H1 (cell line): ENCODE data around the gene ARNT2. TPM values are rescaled to one million over a fixed set of nuclear protein-coding genes. Genes with fewer than 3 reads are reported as not detected.

ENCODE experiments used
- CBX5 ChIP-seq: fragments of 300-800, 300-1000 bp; sonication (generic); IDR thresholded peaks from 2 replicates; pipeline ENCODE4 v1.7.1; 2016; ENCODE audit warnings: antibody characterized with exemption, low read length, low read depth
- CHD7 ChIP-seq: fragments of 300-600 bp; sonication (generic); IDR thresholded peaks from 2 replicates; pipeline ENCODE4 v1.7.1; 2012; ENCODE audit warnings: low read length, moderate library complexity, mild to moderate bottlenecking, inconsistent platforms; ENCODE audit not compliant: insufficient replicate concordance
- EGR1 ChIP-seq: IDR thresholded peaks from 2 replicates; pipeline ENCODE4 v1.6.1; 2011; ENCODE audit warnings: low read depth, low read length, borderline replicate concordance
- GTF2F1 ChIP-seq: IDR thresholded peaks from 2 replicates; pipeline ENCODE4 v1.6.1; 2012; ENCODE audit warnings: low read depth, low read length, improper control_type of control experiment, borderline replicate concordance
- MAX ChIP-seq: IDR thresholded peaks from 2 replicates; pipeline ENCODE4 v1.6.1; 2012; ENCODE audit warnings: inconsistent platforms
- POU5F1 ChIP-seq: IDR thresholded peaks from 2 replicates; pipeline ENCODE4 v1.6.1; 2011; ENCODE audit warnings: low read depth, mild to moderate bottlenecking, low read length, moderate library complexity
- polyA plus RNA-seq, 7 experiments: library from polyadenylated mRNA; depleted of rRNA in 3 of 7; stranded (reverse) in 5 of 7; unstranded in 2 of 7; fragments of >200 nt in 5 of 7; fragments of 200-250 nt in 2 of 7; gene quantifications; 1 replicate in 5 of 7; 2 replicates in 1 of 7; 4 replicates in 1 of 7; pipeline versions ENCODE4 v1.2.1 to v1.2.3, GENCODE V29; 2011 to 2013; ENCODE audit warnings: missing spikeins in 2 of 7, mixed read lengths in 2 of 7
- total RNA-seq: library from RNA; stranded (reverse); fragmentation: NEBNext Ultra II Directional; extraction: Animal tissue kit (Norgen Biotek cat#: 25700); gene quantifications from 2 replicates; pipeline ENCODE4 v1.2.1, GENCODE V29; 2021

Gene ARNT2
- total and polyA plus RNA-seq, 2 of the 8 experiments (the other 6 are each of a cell fraction or from before 2014, with no cell fraction given) = 9.5 to 14.6 TPM

GRCh38 chr15:80473286-80474223 is 69.4 kb downstream of the ARNT2 start (continued):
- no peak for TF ChIP-seq CHD7
- no peak for TF ChIP-seq EGR1
- no peak for TF ChIP-seq GTF2F1
- no peak for TF ChIP-seq POU5F1
- no peak for TF ChIP-seq CBX5
- TF ChIP-seq MAX = 0 out of 2 replicates have a peak, but pooled peaks have one; percentile 26
- TF ChIP-seq, all 59 proteins: peak for 2
